Endothelial cell of umbilical vein (primary cell): Measurements from ENCODE around the gene NCKAP5.

Source experiments
- CTCF ChIP-seq, 2 donors: IDR thresholded peaks; 1 replicate in 1 of 2; 2 replicates in 1 of 2; pipeline ENCODE4 v1.5.1; 2011; ENCODE audit warnings: low read length in 2 of 2, mild to moderate bottlenecking in 2 of 2, moderate library complexity in 2 of 2, control low read depth in 1 of 2, inconsistent platforms in 1 of 2, low read depth in 1 of 2; ENCODE audit not compliant: insufficient read depth in 1 of 2; ENCODE audit errors: extremely low read depth in 1 of 2
- FOS ChIP-seq: IDR thresholded peaks from 2 replicates; pipeline ENCODE4 v1.6.1; 2011; ENCODE audit warnings: mild to moderate bottlenecking, low read length, moderate library complexity, borderline replicate concordance; ENCODE audit not compliant: insufficient read depth
- MAX ChIP-seq: IDR thresholded peaks from 2 replicates; pipeline ENCODE4 v1.6.1; 2011; ENCODE audit not compliant: insufficient read depth, insufficient read length
- POLR2A ChIP-seq: IDR thresholded peaks from 2 replicates; pipeline ENCODE4 v1.6.1; 2012; ENCODE audit warnings: low read depth, mild to moderate bottlenecking, control low read depth, low read length
- POLR2AphosphoS5 ChIP-seq: IDR thresholded peaks from 2 replicates; pipeline ENCODE4 v1.6.1; 2012; ENCODE audit warnings: low read depth, mild to moderate bottlenecking, control low read depth, low read length, moderate library complexity; ENCODE audit not compliant: insufficient read depth

GRCh38 chr2:132971310-132972061 lies 596.8 kb downstream of the NCKAP5 start:
- no peak for TF ChIP-seq CTCF (IDR thresholded peaks at IDR 0.05; ENCODE audit: extremely low read depth in 1 of 2, insufficient read depth in 1 of 2, low read depth in 1 of 2, low read length in 2 of 2)
- no peak for TF ChIP-seq FOS
- no peak for TF ChIP-seq POLR2A
- TF ChIP-seq MAX, result no peak
- no peak for TF ChIP-seq POLR2AphosphoS5
